Calu3 (cell line): ENCODE data around the gene TCF12. TPM values are rescaled to one million over a fixed set of nuclear protein-coding genes. Genes with fewer than 3 reads are reported as not detected.

Experiments used
- BruUV-seq: library from RNA; stranded (reverse); fragments of 400-500 nt; replicated peaks from 2 replicates; lab custom pipeline; 2021; lab: Mats Ljungman, UMichigan
- CTCF ChIA-PET: fragments of 300-600 bp; sonication (Branson Sonifier 250); formaldehyde crosslinking; loops from one replicate; lab custom pipeline; 2022; ENCODE audit warnings: antibody characterized with exemption; lab: Charles Lee
- DNase-seq: peaks from one replicate; pipeline ENCODE4 v3.0.0; 2022
- H3K27ac Mint-ChIP-seq: one replicate; pipeline ENCODE4 v1.8.0; 2022; ENCODE audit warnings: mixed read lengths; ENCODE audit not compliant: unreplicated experiment
- H3K27me3 Mint-ChIP-seq: one replicate; pipeline ENCODE4 v1.8.0; 2022; ENCODE audit warnings: mixed read lengths; ENCODE audit not compliant: unreplicated experiment
- H3K36me3 Mint-ChIP-seq: one replicate; pipeline ENCODE4 v1.8.0; 2022; ENCODE audit warnings: mild to moderate bottlenecking, moderate library complexity, mixed read lengths; ENCODE audit not compliant: insufficient read depth, unreplicated experiment
- H3K4me1 Mint-ChIP-seq: one replicate; pipeline ENCODE4 v1.8.0; 2022; ENCODE audit warnings: mild to moderate bottlenecking, low read depth, mixed read lengths; ENCODE audit not compliant: unreplicated experiment
- H3K4me3 Mint-ChIP-seq: one replicate; pipeline ENCODE4 v1.8.0; 2022; ENCODE audit warnings: mild to moderate bottlenecking, low read depth, moderate library complexity, mixed read lengths; ENCODE audit not compliant: unreplicated experiment
- H3K9me3 Mint-ChIP-seq: one replicate; pipeline ENCODE4 v1.8.0; 2022; ENCODE audit warnings: low read depth, mixed read lengths; ENCODE audit not compliant: unreplicated experiment
- CTCF ChIP-seq: fragments of 200-600 bp; IDR thresholded peaks from one replicate; pipeline ENCODE4 v1.8.0; 2022; ENCODE audit warnings: antibody characterized with exemption; ENCODE audit not compliant: unreplicated experiment
- intact Hi-C: fragments of 100-400 bp; cut with micrococcal nuclease; formaldehyde crosslinking; loops from one replicate; pipeline ENCODE4 v1.10.0; 2022; ENCODE audit not compliant: unreplicated experiment
- total RNA-seq: library from RNA; stranded (reverse); gene quantifications from 2 replicates; pipeline ENCODE4 v1.2.3, GENCODE V29; 2022

Gene TCF12
- total RNA-seq, 1 experiment from 2014 or later: 127 TPM

GRCh38 chr15:57298204-57298603 lies 379.8 kb downstream of the TCF12 start:
- no peak for TF ChIP-seq CTCF
- intact Hi-C loops: no loop called here
- CTCF ChIA-PET: no interaction called here
- Mint-ChIP-seq H3K9me3 (no peaks in the 10 kb centered on the region), H3K4me1 (peaks cover 15% of the 10 kb centered on the region), H3K36me3 (peaks cover 5% of the 10 kb centered on the region), H3K27ac (no peak overlapping the region), H3K27me3 (no peaks in the 10 kb centered on the region), H3K4me3 (no peak overlapping the region)
- DNase-seq: no peak
- BruUV-seq: no TSS peak

GRCh38 chr15:57298843-57299550 lies 380.6 kb downstream of the TCF12 start:
- no peak overlapping the region for H3K27ac Mint-ChIP-seq
- no peak for TF ChIP-seq CTCF

GRCh38 chr15:57301307-57301706 lies 382.9 kb downstream of the TCF12 start:
- Mint-ChIP-seq H3K27ac (no peak overlapping the region), H3K9me3 (no peaks in the 10 kb centered on the region), H3K4me3 (no peak overlapping the region), H3K27me3 (no peaks in the 10 kb centered on the region), H3K4me1 (peaks cover 17% of the 10 kb centered on the region), H3K36me3 (peaks cover 5% of the 10 kb centered on the region)
- no peak for DNase-seq
- BruUV-seq: no TSS peak
- CTCF ChIA-PET: interaction anchor here (0.6 to 1.1 kb wide), 2 partner anchors 11 to 24 kb away, joined by 3 to 5 read pairs; no protein-coding TSS in a partner anchor
- intact Hi-C loops: no loop called here
- no peak for TF ChIP-seq CTCF

More at GRCh38 chr15:57298843-57299550, 380.6 kb downstream of the TCF12 start:
- no peak for DNase-seq
- H3K4me1 Mint-ChIP-seq: peaks cover 15% of the 10 kb centered on the region
- H3K9me3 Mint-ChIP-seq: no peaks in the 10 kb centered on the region
- H3K36me3 Mint-ChIP-seq: peaks cover 5% of the 10 kb centered on the region
- H3K27me3 Mint-ChIP-seq: no peaks in the 10 kb centered on the region
- BruUV-seq: no TSS peak
- intact Hi-C loops: no loop called here
- H3K4me3 Mint-ChIP-seq: no peak overlapping the region
- CTCF ChIA-PET: no interaction called here

GRCh38 chr15:57302640-57303257 lies 384.3 kb downstream of the TCF12 start:
- no TSS peak for BruUV-seq
- Mint-ChIP-seq H3K27ac (no peak overlapping the region), H3K9me3 (no peaks in the 10 kb centered on the region), H3K4me3 (no peak overlapping the region), H3K27me3 (no peaks in the 10 kb centered on the region), H3K36me3 (peaks cover 5% of the 10 kb centered on the region), H3K4me1 (peaks cover 8% of the 10 kb centered on the region)
- no peak for DNase-seq
- intact Hi-C loops: no loop called here
- TF ChIP-seq CTCF: no peak
- CTCF ChIA-PET: no interaction called here
